GM12891 (cell line): Measurements from ENCODE around the gene MRGPRX2.

Experiments
- DNase-seq: peaks from one replicate; pipeline ENCODE4 v3.0.0; 2011; ENCODE audit warnings: low spot score; ENCODE audit not compliant: insufficient read length
- FAIRE-seq: peaks from 2 replicates; lab custom pipeline; 2011; peaks lifted over from hg19 to GRCh38; lab: Jason Lieb, UNC
- PAX5 ChIP-seq: IDR thresholded peaks from 2 replicates; pipeline ENCODE4 v1.6.1; 2011; ENCODE audit warnings: low read length, moderate library complexity, mild to moderate bottlenecking; ENCODE audit not compliant: insufficient read depth, severe bottlenecking
- POLR2A ChIP-seq: IDR thresholded peaks from 2 replicates; pipeline ENCODE4 v1.6.1; 2011; ENCODE audit warnings: low read depth, low read length, control low read depth
- POLR2AphosphoS5 ChIP-seq: IDR thresholded peaks from 2 replicates; pipeline ENCODE4 v1.6.1; 2011; ENCODE audit warnings: low read depth, low read length, control low read depth
- POU2F2 ChIP-seq: IDR thresholded peaks from 2 replicates; pipeline ENCODE4 v1.6.1; 2011; ENCODE audit warnings: low read depth, mild to moderate bottlenecking, control low read depth, low read length, moderate library complexity
- SPI1 ChIP-seq: IDR thresholded peaks from 2 replicates; pipeline ENCODE4 v1.6.1; 2011; ENCODE audit warnings: low read depth, low read length, control low read depth
- TAF1 ChIP-seq: IDR thresholded peaks from 2 replicates; pipeline ENCODE4 v1.6.1; 2011; ENCODE audit warnings: low read depth, low read length, control low read depth

The MRGPRX2 gene

DNA sequence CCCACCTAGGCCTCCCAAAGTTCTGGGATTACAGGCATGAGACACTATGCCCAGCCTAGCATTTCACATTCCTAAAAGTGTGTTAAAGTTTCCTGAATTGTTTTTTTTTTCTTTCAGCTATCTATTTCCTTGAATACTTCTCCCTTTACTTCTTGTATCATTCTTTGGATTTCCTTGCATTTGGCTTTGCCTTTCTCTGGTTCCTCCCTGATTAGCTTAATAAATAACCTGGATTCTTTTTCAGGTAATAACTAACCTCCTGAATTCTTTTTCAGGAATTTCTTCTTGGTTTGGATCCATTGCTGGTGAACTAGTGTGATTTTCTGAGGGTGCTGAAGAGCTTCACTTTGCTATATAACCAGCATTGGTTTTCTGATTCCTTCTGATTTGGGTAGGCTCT is 47.9 kb downstream of the MRGPRX2 start:
- no peak for DNase-seq
- FAIRE-seq, result no peak
- TF ChIP-seq TAF1 (no peak), PAX5 (no peak), SPI1 (no peak), POLR2A (no peak), POU2F2 (no peak), POLR2AphosphoS5 (no peak)
